H1 (cell line): Measurements from ENCODE around the gene HOMER2. TPM values are rescaled to one million over a fixed set of nuclear protein-coding genes. Genes with fewer than 3 reads are reported as not detected.

ENCODE experiments used
- GTF2F1 ChIP-seq: IDR thresholded peaks from 2 replicates; pipeline ENCODE4 v1.6.1; 2012; ENCODE audit warnings: low read depth, low read length, improper control_type of control experiment, borderline replicate concordance
- NRF1 ChIP-seq: IDR thresholded peaks from 2 replicates; pipeline ENCODE4 v1.6.1; 2011; ENCODE audit warnings: mild to moderate bottlenecking, low read depth, low read length, improper control_type of control experiment
- POLR2AphosphoS5 ChIP-seq: IDR thresholded peaks from 2 replicates; pipeline ENCODE4 v1.6.1; 2011; ENCODE audit warnings: low read depth, low read length
- TAF1 ChIP-seq: IDR thresholded peaks from 2 replicates; pipeline ENCODE4 v1.6.1; 2011; ENCODE audit warnings: mild to moderate bottlenecking, low read depth, low read length
- TAF7 ChIP-seq: optimal IDR thresholded peaks from 2 replicates; pipeline ENCODE3; 2011; ENCODE audit warnings: low read depth, mild to moderate bottlenecking, inconsistent platforms, low read length, moderate library complexity, borderline replicate concordance
- polyA plus RNA-seq, 7 experiments: library from polyadenylated mRNA; depleted of rRNA in 3 of 7; stranded (reverse) in 5 of 7; unstranded in 2 of 7; fragments of >200 nt in 5 of 7; fragments of 200-250 nt in 2 of 7; gene quantifications; 1 replicate in 5 of 7; 2 replicates in 1 of 7; 4 replicates in 1 of 7; pipeline versions ENCODE4 v1.2.1 to v1.2.3, GENCODE V29; 2011 to 2013; ENCODE audit warnings: missing spikeins in 2 of 7, mixed read lengths in 2 of 7
- total RNA-seq: library from RNA; stranded (reverse); fragmentation: NEBNext Ultra II Directional; extraction: Animal tissue kit (Norgen Biotek cat#: 25700); gene quantifications from 2 replicates; pipeline ENCODE4 v1.2.1, GENCODE V29; 2021
- TF ChIP-seq, protein P1 (sequence below): IDR thresholded peaks from 2 replicates; pipeline ENCODE4 v1.6.1; 2011; ENCODE audit warnings: low read length, improper control_type of control experiment

Gene HOMER2
- total and polyA plus RNA-seq, 2 of the 8 experiments (the other 6 are each of a cell fraction or from before 2014, with no cell fraction given), result 12.5 to 27.6 TPM

DNA sequence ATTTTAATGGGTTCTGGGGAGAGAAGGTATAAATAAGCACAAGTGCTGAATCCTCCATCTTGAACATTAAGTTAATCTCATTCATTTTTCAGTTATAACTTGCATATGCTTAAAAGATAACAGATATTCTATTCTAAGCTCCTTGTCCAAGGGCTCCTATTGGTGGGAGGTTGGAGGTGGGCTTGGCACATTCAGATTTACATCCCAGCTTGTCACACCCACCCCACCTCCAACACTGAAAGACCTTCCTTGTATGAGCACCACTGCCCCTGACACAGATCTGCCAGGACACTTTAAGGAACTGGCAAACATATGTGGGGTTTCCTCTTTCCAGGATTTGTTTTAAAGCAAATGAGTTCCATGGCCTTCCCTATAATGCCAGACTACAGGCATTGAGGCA lies 30.6 kb downstream of the HOMER2 start (continued):
- TF ChIP-seq GTF2F1 (no peak), POLR2AphosphoS5 (no peak), NRF1 (no peak), TAF7 (no peak), TAF1 (no peak)
- TF ChIP-seq, protein P1, sequence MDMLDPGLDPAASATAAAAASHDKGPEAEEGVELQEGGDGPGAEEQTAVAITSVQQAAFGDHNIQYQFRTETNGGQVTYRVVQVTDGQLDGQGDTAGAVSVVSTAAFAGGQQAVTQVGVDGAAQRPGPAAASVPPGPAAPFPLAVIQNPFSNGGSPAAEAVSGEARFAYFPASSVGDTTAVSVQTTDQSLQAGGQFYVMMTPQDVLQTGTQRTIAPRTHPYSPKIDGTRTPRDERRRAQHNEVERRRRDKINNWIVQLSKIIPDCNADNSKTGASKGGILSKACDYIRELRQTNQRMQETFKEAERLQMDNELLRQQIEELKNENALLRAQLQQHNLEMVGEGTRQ, result no peak
